Skeletal muscle tissue (tissue), 4 donors: Measurements from ENCODE around the gene RYR2. TPM values are rescaled to one million over a fixed set of nuclear protein-coding genes. Genes with fewer than 3 reads are reported as not detected.

Experiments used
- H3K27ac ChIP-seq: one replicate; pipeline ENCODE4 v1.7.0; 2013; ENCODE audit warnings: mild to moderate bottlenecking, low read depth, low read length, inconsistent platforms
- H3K27me3 ChIP-seq, 3 donors: one replicate each; pipeline ENCODE4 v1.7.0; 2013; ENCODE audit warnings: low read length in 3 of 3; ENCODE audit not compliant: control insufficient read depth in 3 of 3, insufficient read depth in 3 of 3
- H3K36me3 ChIP-seq, 3 donors: one replicate each; pipeline ENCODE4 v1.7.0; 2013; ENCODE audit warnings: low read length in 3 of 3; ENCODE audit not compliant: control insufficient read depth in 3 of 3, insufficient read depth in 3 of 3
- H3K4me1 ChIP-seq, 3 donors: one replicate each; pipeline ENCODE4 v1.7.0; 2013; ENCODE audit warnings: low read length in 3 of 3, mild to moderate bottlenecking in 3 of 3; ENCODE audit not compliant: control insufficient read depth in 3 of 3, insufficient read depth in 3 of 3
- H3K4me3 ChIP-seq, 3 donors: one replicate each; pipeline ENCODE4 v1.7.0; 2013; ENCODE audit warnings: low read length in 3 of 3
- H3K9ac ChIP-seq, 3 donors: one replicate each; pipeline ENCODE4 v1.7.0; 2013; ENCODE audit warnings: low read length in 3 of 3, mild to moderate bottlenecking in 3 of 3, moderate library complexity in 2 of 3, low read depth in 1 of 3
- H3K9me3 ChIP-seq, 3 donors: one replicate each; pipeline ENCODE4 v1.7.0; 2013; ENCODE audit warnings: low read length in 3 of 3; ENCODE audit not compliant: control insufficient read depth in 3 of 3
- total RNA-seq: library from RNA; depleted of rRNA; stranded (reverse); fragments of >200 nt; gene quantifications from one replicate; pipeline ENCODE4 v1.2.3, GENCODE V29; 2014
- donor health status: Osteomylitis.

Gene RYR2
- total RNA-seq, 1 donor from 2014 or later: 5.7 TPM

- no peak overlapping the region for H3K4me3 ChIP-seq
- H3K27ac ChIP-seq: no peak overlapping the region
- no peaks in the 10 kb centered on the region for H3K27me3 ChIP-seq
- peaks cover 0 to 2% (median 0%) of the 10 kb centered on the region in 3 donors for H3K9me3 ChIP-seq
- H3K9ac ChIP-seq: no peak overlapping the region
- no peaks in the 10 kb centered on the region for H3K4me1 ChIP-seq
- H3K36me3 ChIP-seq: no peaks in the 10 kb centered on the region
Measured at GRCh38 chr1:237608433-237608832, 566.4 kb downstream of the RYR2 start.

GRCh38 chr1:237610157-237610556, 568.2 kb downstream of the RYR2 start:
- H3K4me1 ChIP-seq: no peaks in the 10 kb centered on the region
- H3K9ac ChIP-seq: no peak overlapping the region
- H3K9me3 ChIP-seq: peaks cover 0 to 2% (median 0%) of the 10 kb centered on the region in 3 donors
- no peak overlapping the region for H3K27ac ChIP-seq
- H3K27me3 ChIP-seq: no peaks in the 10 kb centered on the region
- no peak overlapping the region for H3K4me3 ChIP-seq
- no peaks in the 10 kb centered on the region for H3K36me3 ChIP-seq

GRCh38 chr1:237613984-237614383, 572.0 kb downstream of the RYR2 start:
- H3K9me3 ChIP-seq: peaks cover 2 to 7% (median 3%) of the 10 kb centered on the region in 3 donors
- H3K4me3 ChIP-seq: no peak overlapping the region
- no peaks in the 10 kb centered on the region for H3K36me3 ChIP-seq
- H3K27ac ChIP-seq: no peak overlapping the region
- H3K27me3 ChIP-seq: no peaks in the 10 kb centered on the region
- H3K4me1 ChIP-seq: no peaks in the 10 kb centered on the region
- H3K9ac ChIP-seq: no peak overlapping the region

- H3K4me1 ChIP-seq: no peaks in the 10 kb centered on the region
- H3K27me3 ChIP-seq: no peaks in the 10 kb centered on the region
- H3K36me3 ChIP-seq: no peaks in the 10 kb centered on the region
Measured at GRCh38 chr1:237619553-237619952, 577.6 kb downstream of the RYR2 start.

GRCh38 chr1:237634922-237635321, 592.9 kb downstream of the RYR2 start:
- H3K27ac ChIP-seq: no peak overlapping the region
- H3K27me3 ChIP-seq: no peaks in the 10 kb centered on the region
- H3K9ac ChIP-seq: no peak overlapping the region
- H3K36me3 ChIP-seq: no peaks in the 10 kb centered on the region
- no peaks in the 10 kb centered on the region for H3K4me1 ChIP-seq
- H3K4me3 ChIP-seq: no peak overlapping the region
- no peaks in the 10 kb centered on the region for H3K9me3 ChIP-seq

More at GRCh38 chr1:237619553-237619952, 577.6 kb downstream of the RYR2 start:
- Histone ChIP-seq H3K9me3 (peaks cover 2 to 6% (median 3%) of the 10 kb centered on the region in 3 donors), H3K4me3 (no peak overlapping the region), H3K9ac (no peak overlapping the region), H3K27ac (no peak overlapping the region)

GRCh38 chr1:237638555-237638954, 596.6 kb downstream of the RYR2 start:
- Histone ChIP-seq H3K4me1 (no peaks in the 10 kb centered on the region), H3K27me3 (no peaks in the 10 kb centered on the region), H3K4me3 (no peak overlapping the region), H3K9ac (no peak overlapping the region), H3K9me3 (no peaks in the 10 kb centered on the region), H3K27ac (no peak overlapping the region), H3K36me3 (no peaks in the 10 kb centered on the region)

- no peak overlapping the region for H3K9ac ChIP-seq
- no peaks in the 10 kb centered on the region for H3K4me1 ChIP-seq
- H3K27ac ChIP-seq: no peak overlapping the region
- no peaks in the 10 kb centered on the region for H3K27me3 ChIP-seq
- H3K36me3 ChIP-seq: no peaks in the 10 kb centered on the region
- no peak overlapping the region for H3K4me3 ChIP-seq
- H3K9me3 ChIP-seq: no peaks in the 10 kb centered on the region
Measured at GRCh38 chr1:237640011-237640671, 598.2 kb downstream of the RYR2 start.

GRCh38 chr1:237640966-237641365, 599.0 kb downstream of the RYR2 start:
- Histone ChIP-seq H3K9me3 (no peaks in the 10 kb centered on the region), H3K9ac (no peak overlapping the region), H3K27ac (no peak overlapping the region), H3K4me3 (no peak overlapping the region), H3K4me1 (no peaks in the 10 kb centered on the region), H3K36me3 (no peaks in the 10 kb centered on the region), H3K27me3 (no peaks in the 10 kb centered on the region)

- Histone ChIP-seq H3K27ac (no peak overlapping the region), H3K9ac (no peak overlapping the region), H3K4me1 (no peaks in the 10 kb centered on the region), H3K36me3 (no peaks in the 10 kb centered on the region), H3K27me3 (no peaks in the 10 kb centered on the region), H3K9me3 (no peaks in the 10 kb centered on the region), H3K4me3 (no peak overlapping the region)
Measured at GRCh38 chr1:237650809-237651208, 608.8 kb downstream of the RYR2 start.

- Histone ChIP-seq H3K9ac (no peak overlapping the region), H3K36me3 (no peaks in the 10 kb centered on the region), H3K9me3 (no peaks in the 10 kb centered on the region), H3K4me1 (no peaks in the 10 kb centered on the region), H3K4me3 (no peak overlapping the region), H3K27me3 (no peaks in the 10 kb centered on the region), H3K27ac (no peak overlapping the region)
Measured at GRCh38 chr1:237655778-237656177, 613.8 kb downstream of the RYR2 start.
